Lung (tissue), 12 donors: ENCODE results near the gene POLR3E. TPM values are rescaled to one million over a fixed set of nuclear protein-coding genes. Genes with fewer than 3 reads are reported as not detected.

Experiments
- ATAC-seq: fragments of 200-7000 bp; cut with Tn5 transposase; one replicate; pipeline ENCODE4 v1.9.1; 2020; ENCODE audit warnings: moderate number of reproducible peaks; ENCODE audit not compliant: insufficient read depth, low FRiP score
- DNase-seq, 3 donors: peaks; one replicate each; pipeline ENCODE4 v3.0.0-alpha.2; 2013 to 2017
- H3K27ac ChIP-seq, 2 donors: one replicate each; pipeline ENCODE4 v1.5.1; 2013; ENCODE audit warnings: mild to moderate bottlenecking in 2 of 2, moderate library complexity in 2 of 2, control low read depth in 1 of 2, inconsistent platforms in 1 of 2, low read depth in 1 of 2, low read length in 1 of 2
- H3K27me3 ChIP-seq, 3 donors: one replicate each; pipeline ENCODE4 v1.5.1; 2013; ENCODE audit warnings: low read length in 2 of 3; ENCODE audit not compliant: control insufficient read depth in 3 of 3, insufficient read depth in 3 of 3
- H3K36me3 ChIP-seq, 4 donors: one replicate each; pipeline ENCODE4 v1.5.1; 2013; ENCODE audit warnings: low read length in 4 of 4, mild to moderate bottlenecking in 1 of 4, moderate library complexity in 1 of 4; ENCODE audit not compliant: control insufficient read depth in 4 of 4, insufficient read depth in 4 of 4
- H3K4me1 ChIP-seq, 5 donors: one replicate each; pipeline ENCODE4 v1.5.1; 2013; ENCODE audit warnings: low read length in 5 of 5, mild to moderate bottlenecking in 2 of 5, moderate library complexity in 1 of 5; ENCODE audit not compliant: control insufficient read depth in 5 of 5, insufficient read depth in 5 of 5
- H3K4me3 ChIP-seq: one replicate; pipeline ENCODE4 v1.5.1; 2013; ENCODE audit warnings: mild to moderate bottlenecking, control low read depth, moderate library complexity
- H3K9ac ChIP-seq, 2 donors: one replicate each; pipeline ENCODE4 v1.5.1; 2013; ENCODE audit warnings: low read length in 2 of 2, control low read depth in 1 of 2; ENCODE audit not compliant: insufficient read depth in 1 of 2
- H3K9me3 ChIP-seq, 4 donors: one replicate each; pipeline ENCODE4 v1.5.1; 2013; ENCODE audit warnings: low read length in 3 of 4, mild to moderate bottlenecking in 1 of 4, moderate library complexity in 1 of 4; ENCODE audit not compliant: control insufficient read depth in 4 of 4, insufficient read depth in 3 of 4
- WGBS, 2 donors: extraction: QIAGEN DNeasy Blood & Tissue Kit; methylation state at CpG; one replicate each; pipeline ENCODE4 v1.1.7; 2013; 5-methylcytosine and 5-hydroxymethylcytosine counted together
- polyA plus RNA-seq, 2 donors: library from polyadenylated mRNA; stranded (reverse); fragments of 200-250 nt; gene quantifications; one replicate each; pipeline ENCODE4 v1.2.1, GENCODE V29; 2013
- total RNA-seq, 2 donors: library from RNA; depleted of rRNA in 1 of 2; stranded (reverse); fragments of >200 nt in 1 of 2; gene quantifications; one replicate each; pipeline ENCODE4 v1.2.1, GENCODE V29; 2014 to 2021
- TF ChIP-seq, protein P1 (sequence below): IDR thresholded peaks from 2 replicates; pipeline ENCODE4 v1.5.1; 2012; ENCODE audit warnings: mild to moderate bottlenecking; ENCODE audit errors: control extremely low read depth, extremely low read depth
- donor health status: control.
- donor health status: control.
- donor health status: Bipolar disorder and iron deficiency.
- donor health status: healthy.
- donor health status: DM: yes; HTN: yes; CAD: no.

The POLR3E gene
- total and polyA plus RNA-seq, 4 donors: 23.2 to 44.3 (median 34.0) TPM

DNA sequence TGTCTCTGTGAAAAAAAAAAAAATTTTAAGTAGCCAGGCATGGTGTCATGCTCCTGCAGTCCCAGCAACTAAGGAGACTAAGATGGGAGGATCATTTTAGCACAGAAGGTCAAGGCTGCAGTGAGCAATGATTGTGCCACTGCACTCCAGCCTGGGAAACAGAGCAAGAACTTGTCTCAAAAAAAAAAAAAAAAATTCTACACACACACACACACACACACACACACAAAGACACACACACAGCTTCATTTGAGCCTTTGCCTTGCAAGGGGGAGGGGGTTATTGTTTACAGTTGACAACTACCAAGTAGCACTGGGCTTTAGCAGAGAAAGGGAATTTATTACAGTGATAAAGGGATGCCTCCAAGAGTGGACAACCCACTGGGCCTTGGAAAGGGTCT lies 4.9 kb upstream of the POLR3E start:
- Histone ChIP-seq H3K4me1 (no peaks in the 10 kb centered on the region), H3K4me3 (no peak overlapping the region), H3K27me3 (no peaks in the 10 kb centered on the region), H3K9me3 (no peaks in the 10 kb centered on the region), H3K27ac (no peak overlapping the region), H3K9ac (no peak overlapping the region), H3K36me3 (peaks cover 0 to 3% (median 0%) of the 10 kb centered on the region in 4 donors)
- ATAC-seq (no peak), DNase-seq (no peak)
- TF ChIP-seq, protein P1, sequence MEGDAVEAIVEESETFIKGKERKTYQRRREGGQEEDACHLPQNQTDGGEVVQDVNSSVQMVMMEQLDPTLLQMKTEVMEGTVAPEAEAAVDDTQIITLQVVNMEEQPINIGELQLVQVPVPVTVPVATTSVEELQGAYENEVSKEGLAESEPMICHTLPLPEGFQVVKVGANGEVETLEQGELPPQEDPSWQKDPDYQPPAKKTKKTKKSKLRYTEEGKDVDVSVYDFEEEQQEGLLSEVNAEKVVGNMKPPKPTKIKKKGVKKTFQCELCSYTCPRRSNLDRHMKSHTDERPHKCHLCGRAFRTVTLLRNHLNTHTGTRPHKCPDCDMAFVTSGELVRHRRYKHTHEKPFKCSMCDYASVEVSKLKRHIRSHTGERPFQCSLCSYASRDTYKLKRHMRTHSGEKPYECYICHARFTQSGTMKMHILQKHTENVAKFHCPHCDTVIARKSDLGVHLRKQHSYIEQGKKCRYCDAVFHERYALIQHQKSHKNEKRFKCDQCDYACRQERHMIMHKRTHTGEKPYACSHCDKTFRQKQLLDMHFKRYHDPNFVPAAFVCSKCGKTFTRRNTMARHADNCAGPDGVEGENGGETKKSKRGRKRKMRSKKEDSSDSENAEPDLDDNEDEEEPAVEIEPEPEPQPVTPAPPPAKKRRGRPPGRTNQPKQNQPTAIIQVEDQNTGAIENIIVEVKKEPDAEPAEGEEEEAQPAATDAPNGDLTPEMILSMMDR: no peak

DNA sequence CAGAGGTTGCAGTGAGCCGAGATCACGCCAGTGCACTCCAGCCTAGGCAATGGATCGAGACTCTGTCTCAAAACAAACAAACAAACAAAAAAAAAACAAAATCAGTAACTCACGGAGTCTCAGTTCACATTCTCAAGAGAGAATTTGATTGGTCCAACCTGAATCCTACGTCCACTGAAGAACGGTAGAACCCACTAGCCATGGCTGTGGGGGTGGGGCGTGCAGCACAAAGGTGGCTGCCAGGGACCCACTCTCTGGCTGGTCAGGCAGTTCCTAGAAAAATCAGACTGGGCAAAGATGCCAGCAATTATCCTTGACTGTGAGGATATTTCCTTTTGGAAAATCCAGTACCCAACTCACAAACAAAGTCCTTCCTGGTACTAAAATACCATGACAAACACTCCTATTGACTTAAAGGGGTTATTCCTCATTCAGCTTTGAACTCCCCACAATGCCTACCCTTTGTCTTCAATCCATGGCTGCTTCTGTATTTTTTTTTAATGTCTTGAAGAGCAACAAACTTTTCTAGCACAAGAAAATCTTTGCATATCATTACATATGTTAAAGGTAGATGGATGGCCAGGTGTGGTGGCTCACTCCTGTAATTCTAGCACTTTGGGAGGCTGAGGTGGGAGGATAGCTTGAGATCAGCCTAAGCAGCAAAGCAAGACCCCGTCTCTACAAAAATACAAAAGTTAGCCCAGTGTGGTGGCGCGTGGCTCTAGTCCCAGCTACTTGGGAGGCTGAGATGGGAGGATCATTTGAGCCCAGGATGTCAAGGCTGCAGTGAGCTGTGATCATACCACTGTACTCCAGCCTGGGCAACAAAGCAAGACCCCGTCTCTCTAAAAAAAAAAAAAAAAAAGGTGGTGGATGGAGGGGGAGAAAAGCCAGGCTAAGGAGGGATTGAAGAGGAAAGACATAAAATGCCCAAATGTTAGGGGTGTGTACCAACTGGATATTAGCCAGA lies 3.8 kb upstream of the POLR3E start:
- Histone ChIP-seq H3K9ac (no peak overlapping the region), H3K9me3 (no peaks in the 10 kb centered on the region), H3K4me3 (no peak overlapping the region), H3K27me3 (no peaks in the 10 kb centered on the region), H3K4me1 (peaks cover 0 to 5% (median 0%) of the 10 kb centered on the region in 5 donors), H3K27ac (no peak overlapping the region), H3K36me3 (no peaks in the 10 kb centered on the region)
- WGBS, 2 donors: 90 to 95% methylated on average over 11 of the region's 11 CpGs
- DNase-seq (no peak), ATAC-seq (no peak)
- TF ChIP-seq, protein P1: no peak

DNA sequence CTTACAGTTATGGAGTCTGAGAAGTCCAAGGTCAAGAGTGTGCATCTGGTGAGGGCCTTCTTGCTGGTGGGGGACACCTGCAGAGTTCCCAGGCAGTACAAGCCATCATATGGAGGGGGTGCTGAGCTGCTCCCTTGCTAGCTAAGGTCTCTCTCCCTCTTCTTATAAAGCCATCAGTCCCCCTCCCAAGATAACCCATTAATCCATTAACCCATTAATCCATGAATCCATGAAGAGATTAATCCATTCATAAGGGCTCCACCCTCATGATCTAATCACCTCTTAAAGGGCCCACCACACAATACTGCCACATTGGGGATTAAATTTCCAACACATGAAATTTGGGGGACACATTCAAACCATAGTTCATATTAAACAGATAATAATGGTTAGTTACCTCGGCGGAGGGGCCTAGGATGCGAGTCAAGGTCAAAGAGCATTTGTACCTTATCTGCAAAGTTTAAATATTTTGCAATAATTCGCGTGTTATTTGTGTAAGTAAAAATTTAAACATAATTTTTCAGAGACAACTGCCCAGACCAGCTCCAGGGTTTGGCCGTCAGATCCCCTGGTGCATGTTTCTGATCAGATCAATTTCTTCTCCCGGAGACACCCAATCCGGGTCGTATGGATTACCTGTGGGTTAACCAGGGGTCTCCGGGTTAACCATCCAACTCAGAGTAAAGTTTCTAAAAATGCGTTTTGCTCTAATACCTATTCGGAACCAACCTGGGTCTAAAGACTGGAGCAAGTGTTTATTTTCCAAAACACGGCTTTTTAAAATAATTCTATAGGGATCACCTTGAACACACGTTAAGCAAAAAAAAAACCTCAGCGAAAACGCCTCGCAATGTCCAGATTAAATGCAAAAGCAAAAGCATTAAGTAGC lies 740 bp upstream of the POLR3E start:
- Histone ChIP-seq H3K27ac (peak overlapping the region in 1 of 2 donors; percentile 41), H3K9me3 (no peaks in the 10 kb centered on the region), H3K4me1 (peaks cover 0 to 5% (median 0%) of the 10 kb centered on the region in 5 donors), H3K27me3 (no peaks in the 10 kb centered on the region), H3K9ac (peak overlapping the region; percentile 44 to 79), H3K4me3 (peak overlapping the region; percentile 27), H3K36me3 (peaks cover 0 to 4% (median 0%) of the 10 kb centered on the region in 4 donors)
- 3% methylated on average over 17 of the region's 17 CpGs for WGBS, 2 donors
- ATAC-seq: no peak
- DNase-seq: peak in 2 of 3 donors; percentile 6 to 17
- TF ChIP-seq, protein P1: no peak
